SKM-1 treated with dmso at 0.1 percent for 144 hours (cell line): ENCODE results near the gene MPO.

ENCODE experiments used
- DNase-seq: peaks from one replicate; lab custom pipeline; 2025; ENCODE audit not compliant: unreplicated experiment; lab: John Stamatoyannopoulos, UW

MPO gene

DNA sequence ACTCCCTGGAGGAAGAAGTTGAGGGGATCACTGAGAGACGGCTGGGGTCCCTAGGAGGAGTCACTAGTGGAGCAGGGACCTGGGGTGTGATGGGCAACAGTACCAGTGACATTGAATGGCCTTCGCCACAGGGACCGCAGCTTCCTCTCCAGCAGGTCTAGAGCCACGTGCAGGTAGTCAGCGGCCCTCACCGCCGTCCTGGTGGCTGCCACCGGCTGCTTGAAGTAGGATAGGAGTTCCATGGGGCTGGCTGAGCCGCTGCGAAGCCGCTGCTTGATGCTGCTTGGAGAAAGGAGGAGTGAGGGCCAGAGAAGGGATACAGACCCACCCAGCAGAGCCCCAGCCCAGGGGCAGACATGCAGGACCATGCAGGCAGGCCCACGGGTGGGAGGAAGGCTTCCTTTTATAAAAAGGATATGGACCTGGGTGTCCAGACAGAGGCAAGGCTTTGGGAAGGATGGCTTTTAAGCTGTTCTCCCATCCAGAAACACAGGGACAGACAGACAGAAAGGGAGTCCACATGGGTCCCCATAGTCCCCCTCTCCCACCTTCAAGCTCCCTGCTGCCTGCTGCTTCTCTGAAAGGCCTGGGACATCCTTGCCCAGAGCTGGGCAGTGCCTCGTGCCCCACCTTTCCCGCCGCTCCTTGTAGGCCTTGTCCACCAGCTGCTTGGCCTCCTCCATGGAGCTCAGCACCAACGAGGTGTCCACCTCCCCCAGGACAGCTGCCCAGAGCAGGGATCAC lies 827 bp downstream of the MPO start:
- peak; percentile 55 for DNase-seq

DNA sequence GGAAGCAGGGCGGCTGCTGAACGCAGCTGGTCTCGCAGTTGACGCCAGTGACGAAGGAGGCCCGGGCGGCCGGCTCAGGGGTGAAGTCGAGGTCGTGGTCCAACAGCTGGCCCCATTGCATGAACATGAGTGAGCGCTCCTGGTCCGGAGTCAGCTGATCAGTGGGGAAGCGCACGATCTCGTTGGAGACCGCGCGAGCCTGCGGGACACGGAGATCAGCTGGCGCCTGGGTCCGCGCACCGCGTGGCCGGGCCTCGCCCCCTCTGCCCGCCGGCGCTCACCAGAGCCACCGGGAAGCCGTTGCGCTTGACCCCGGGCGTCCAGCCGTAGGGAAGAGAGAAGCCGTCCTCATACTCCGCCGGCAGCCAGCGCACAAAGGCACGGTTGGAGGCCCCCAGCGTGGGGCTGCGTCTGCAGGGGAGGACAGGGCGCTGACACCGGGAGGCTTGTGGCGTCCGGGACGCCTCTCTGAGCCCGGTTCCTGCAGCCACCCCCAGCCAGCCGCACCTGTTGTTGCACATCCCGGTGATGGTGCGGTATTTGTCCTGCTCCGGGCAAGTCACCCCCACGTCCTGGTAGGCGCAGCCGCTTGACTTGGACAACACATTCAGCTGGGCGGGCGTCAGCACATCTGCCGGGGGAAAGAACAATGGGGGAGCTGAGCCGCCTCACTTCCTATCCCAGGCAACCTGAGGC lies 1.6 kb downstream of the MPO start:
- DNase-seq, result peak; percentile 45

DNA sequence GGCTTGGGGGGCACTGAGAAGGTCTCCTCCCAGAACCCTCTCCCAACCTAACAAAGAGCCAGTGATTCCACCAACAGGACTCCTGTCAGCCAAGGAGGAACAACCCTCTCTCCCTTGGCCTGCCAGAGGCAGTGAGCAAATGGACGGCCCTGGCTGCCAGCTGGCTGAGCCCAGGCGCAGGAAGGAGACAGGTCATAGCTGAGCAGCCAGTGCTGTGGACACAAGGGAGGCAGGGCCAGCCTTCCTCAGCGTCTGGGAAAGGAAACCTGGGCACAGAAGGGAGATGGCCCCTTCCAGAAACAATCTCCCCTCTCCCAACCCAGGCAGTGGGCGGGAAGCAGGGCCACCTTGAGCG lies 2.1 kb downstream of the MPO start:
- no peak for DNase-seq

DNA sequence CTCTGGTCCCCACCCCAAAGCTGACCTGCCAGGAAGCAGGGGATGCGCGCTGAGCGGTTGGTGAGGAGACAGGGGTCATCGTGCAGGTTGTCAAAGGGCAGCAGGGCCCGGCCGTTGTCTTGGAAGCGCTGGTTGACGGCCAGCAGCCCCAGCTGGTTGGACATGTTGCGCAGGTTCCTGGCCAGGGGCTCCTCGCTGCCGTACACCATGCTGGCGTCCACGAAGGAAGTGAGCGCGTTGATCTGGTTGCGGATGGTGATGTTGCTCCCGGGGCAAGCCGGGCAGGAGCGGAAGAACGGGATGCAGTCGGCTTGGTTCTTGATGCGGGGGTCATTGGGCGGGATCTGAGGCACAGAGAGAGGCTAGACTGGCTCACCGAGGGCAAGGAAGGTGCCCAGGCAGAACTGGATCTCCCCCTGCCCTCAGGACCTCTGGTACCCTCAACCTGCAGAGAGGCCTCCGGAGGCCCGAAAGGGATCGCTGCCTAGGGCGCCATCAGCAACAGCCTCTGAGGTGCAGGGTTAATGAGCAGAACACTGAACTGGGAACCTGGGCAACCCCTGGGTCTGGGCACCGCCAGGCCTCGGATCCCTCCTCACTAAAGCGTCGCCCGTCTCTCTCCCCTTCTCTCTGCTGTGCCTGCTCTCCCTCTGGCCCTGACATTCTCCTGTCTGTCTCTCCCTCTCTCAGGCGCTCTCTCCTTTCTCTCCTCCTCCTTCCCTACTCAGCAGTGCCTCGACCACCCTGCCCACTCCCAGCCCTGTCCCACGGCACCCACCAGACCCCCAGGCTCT lies 2.7 kb downstream of the MPO start:
- DNase-seq, result no peak

DNA sequence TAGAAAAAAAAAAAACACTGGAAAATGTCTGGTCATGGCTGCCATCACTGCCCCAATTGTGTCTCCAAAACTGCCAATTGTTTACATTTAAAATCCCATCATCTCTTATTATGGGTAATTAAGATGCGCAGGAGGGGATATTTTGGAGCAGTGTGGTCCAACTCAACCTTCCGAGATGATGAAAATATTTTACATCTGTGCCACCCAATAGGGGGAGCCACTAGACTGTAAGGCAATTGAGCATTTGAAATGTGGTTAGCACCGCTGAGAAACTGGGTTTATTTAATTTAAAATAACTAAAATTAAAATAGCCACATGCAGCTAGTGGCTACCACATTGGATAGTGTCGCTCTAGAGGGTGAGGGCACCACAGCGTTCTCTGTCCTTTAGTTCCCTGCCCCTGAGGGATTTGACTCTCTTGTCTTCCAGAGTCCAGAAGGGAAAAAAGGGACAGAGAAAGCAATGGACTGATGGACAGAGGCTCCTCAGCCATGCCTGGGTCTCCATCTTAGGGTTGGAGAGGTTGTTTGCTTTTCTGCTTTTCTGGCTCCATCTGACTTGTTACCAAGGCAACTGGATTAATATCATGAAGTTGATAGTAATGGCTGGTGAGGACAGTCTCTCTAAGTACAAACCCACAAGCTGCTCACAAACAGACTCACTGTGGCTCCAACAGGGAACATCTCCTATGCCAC lies 3.5 kb downstream of the MPO start:
- no peak for DNase-seq

GRCh38 chr17:58276423-58276822 lies 4.3 kb downstream of the MPO start:
- DNase-seq, result no peak

DNA sequence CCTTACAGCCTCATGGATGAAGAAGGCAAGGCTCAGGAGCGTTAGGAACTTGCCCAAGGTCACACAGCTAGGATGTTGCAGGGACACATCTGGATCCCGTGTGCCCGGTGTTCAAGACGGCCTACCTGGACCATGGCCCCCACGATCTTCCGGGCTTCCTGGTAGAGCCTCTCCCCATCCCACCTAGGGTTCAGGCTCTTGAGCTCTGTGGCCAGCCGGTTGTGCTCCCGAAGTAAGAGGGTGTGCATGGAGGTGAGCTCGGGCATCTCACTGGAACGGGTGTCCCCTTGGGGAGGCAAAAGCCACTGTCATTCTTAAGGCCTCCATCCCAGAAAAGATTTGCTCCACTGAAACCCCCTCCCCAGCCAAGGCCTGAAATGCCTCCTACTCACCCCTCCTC lies 5.3 kb downstream of the MPO start:
- DNase-seq, result no peak

GRCh38 chr17:58273453-58274104 lies 7.2 kb downstream of the MPO start:
- no peak for DNase-seq

- no peak for DNase-seq
Observed at GRCh38 chr17:58272367-58273280, 8.1 kb downstream of the MPO start.

DNA sequence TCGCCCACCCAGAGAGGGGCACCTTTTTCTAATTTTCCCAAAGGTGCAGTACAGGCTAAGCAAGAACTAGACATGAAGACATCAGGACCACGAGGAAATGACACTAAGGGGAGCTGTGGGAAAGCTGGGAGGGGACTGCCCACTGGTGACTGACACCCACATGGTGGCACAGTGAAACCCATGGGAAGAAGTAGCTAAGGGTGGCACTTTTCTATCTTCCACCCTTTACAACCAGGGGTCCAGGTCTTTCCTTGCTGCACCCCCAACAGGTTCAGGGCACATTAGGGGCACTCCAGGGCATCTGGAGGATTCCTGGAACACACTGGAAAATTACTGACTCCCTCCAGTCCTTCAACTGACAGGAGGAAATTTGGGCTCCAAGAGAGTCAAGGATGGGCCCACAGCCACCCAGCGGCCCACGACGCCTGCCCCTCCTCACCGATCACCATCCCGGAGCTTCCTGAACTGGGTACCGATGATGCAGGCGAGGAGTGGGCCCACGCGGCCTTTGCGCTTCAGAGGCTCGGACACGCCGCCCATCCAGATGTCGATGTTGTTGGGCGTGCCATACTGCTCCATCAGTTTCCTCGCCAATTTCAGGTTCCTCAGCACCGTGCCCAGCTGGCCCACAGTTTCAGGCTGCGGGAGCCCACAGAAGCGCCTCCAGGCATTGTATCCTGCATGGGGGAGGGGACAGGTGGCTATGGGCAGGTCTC lies 9.4 kb downstream of the MPO start:
- DNase-seq, result no peak

DNA sequence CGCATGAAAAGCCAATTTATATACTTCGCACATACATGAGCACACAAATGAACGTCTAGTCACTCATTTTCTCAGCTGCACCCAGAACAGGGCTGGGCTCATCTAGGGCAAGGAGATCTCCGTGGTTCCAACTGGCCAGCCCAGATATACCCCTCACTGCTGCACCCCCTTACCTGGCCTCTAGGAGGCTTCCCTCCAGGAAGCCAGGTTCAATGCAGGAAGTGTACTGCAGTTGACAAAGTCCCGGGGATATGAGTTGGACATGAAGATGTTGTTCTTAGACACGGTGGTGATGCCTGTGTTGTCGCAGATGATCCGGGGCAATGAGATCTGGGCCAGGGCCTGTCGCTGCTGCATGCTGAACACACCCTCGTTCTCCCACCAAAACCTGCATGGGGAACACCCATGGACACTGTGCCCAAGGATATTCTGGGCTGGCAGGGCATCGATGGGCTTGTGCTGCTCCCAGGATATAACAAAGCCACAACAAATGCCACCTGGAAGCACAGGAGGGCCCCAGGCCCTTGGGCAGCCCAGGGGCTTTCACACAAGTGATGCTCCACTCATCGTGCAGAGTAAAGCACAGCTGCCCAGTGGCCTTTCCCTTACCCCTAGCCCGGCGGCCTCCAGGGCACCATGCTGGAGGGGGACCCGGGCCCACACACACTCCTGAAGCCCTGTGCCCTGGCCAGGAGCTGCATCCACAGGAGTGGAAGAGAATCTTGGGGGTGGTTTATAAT lies 10.1 kb downstream of the MPO start:
- DNase-seq, result no peak

DNA sequence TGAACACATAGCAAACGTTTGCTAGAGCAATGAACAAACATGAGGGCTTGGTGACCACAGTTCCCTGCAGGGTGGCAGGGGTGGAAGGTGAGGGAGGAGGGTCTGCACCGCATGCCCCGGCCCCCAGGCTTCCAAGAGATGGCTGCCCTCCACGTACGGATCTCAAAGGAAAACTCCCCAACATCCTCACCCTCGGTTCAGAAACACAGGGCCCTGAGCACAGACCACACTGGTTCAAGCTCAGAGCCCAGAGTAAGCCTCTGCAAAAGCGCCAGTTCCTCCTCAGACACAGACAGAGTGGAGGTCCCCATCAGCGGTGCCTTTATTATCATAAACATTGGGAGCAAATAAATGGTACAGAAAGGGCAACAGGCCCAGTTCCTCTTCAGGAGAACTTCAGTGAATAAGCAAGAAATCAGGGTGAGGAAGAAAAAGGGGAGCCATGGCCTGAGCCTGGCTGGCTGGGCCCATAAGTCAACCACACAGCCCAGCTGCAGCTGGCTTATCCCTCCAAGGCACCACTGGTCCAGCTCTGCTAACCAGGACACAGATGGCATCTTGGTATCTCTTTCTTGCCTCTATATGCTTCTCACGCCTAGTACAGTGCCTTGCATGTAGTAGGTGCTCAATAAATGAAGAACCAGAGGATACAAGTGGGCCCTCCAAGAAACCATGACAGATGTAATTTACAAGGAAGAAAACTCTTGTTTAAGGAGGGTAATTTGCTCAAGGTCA lies 11.0 kb downstream of the MPO start:
- DNase-seq, result no peak

DNA sequence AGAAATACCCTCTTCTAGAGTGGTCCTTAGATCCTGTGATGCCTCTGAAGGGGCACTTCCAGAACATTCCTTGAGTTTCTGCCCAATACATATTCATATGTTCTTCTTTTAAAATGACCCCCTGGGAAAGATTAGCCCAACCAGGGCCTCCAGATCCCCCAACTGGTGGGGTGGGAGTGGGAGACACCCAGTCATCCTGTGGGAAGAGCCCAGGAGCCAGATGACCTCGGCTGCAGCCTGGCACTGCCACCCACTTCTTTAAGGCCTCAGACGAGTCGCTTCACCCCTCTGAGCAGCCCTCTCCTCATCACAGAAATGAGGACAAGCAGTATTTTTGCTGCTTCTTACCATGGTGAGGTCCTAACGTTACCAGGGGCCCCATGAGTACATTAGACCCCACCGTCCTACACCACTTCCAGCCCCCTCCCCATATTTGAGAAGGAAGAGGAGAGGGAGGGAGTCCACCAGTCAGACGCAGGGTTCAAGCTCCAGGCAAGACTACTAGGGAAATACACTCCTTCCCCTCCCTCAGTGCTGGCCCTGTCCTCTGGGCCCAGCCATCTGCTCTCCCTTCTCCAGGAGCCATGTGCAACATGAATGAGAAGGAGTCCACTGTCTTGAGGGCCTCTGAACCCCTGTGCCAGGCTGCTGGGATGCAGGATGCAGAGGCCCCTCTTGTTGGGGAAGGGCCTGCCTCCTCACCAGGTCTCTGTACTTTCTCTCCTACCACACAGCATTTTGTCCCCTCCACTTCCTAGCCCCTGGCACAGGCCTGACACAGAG lies 11.8 kb downstream of the MPO start:
- no peak for DNase-seq

GRCh38 chr17:58268326-58268725 lies 12.4 kb downstream of the MPO start:
- no peak for DNase-seq

- DNase-seq, result peak; percentile 54
Observed at GRCh38 chr17:58267347-58268324, 13.1 kb downstream of the MPO start.
